A673 (cell line): Measurements from ENCODE around the gene GJB3. TPM values are rescaled to one million over a fixed set of nuclear protein-coding genes. Genes with fewer than 3 reads are reported as not detected.

Experiments used
- BruUV-seq: library from RNA; stranded (reverse); fragments of 400-500 nt; replicated peaks from 2 replicates; lab custom pipeline; 2021; lab: Mats Ljungman, UMichigan
- CTCF ChIA-PET: fragments of 300-600 bp; sonication (Branson Sonifier 250); formaldehyde crosslinking; loops from one replicate; lab custom pipeline; 2022; ENCODE audit warnings: antibody characterized with exemption; lab: Charles Lee
- POLR2A ChIA-PET: fragments of 300-600 bp; sonication (Branson Sonifier 250); formaldehyde crosslinking; loops from one replicate; lab custom pipeline; 2022; ENCODE audit warnings: antibody characterized with exemption; ENCODE audit not compliant: low non-redundant PET; lab: Charles Lee
- DNase-seq: peaks from one replicate; pipeline ENCODE4 v3.0.0-alpha.2; 2015; ENCODE audit warnings: low spot score
- H3K27ac ChIP-seq: fragments of 200-600 bp; sonication (generic); 2 replicates; pipeline ENCODE4 v1.5.1; 2016; ENCODE audit warnings: mixed run types, low read depth, mild to moderate bottlenecking, mixed read lengths, antibody characterized with exemption, low read length; ENCODE audit not compliant: poor library complexity, severe bottlenecking
- H3K27me3 ChIP-seq: fragments of 200-600 bp; sonication (generic); replicated peaks from 2 replicates; pipeline ENCODE4 v1.6.1; 2017; ENCODE audit warnings: mixed run types, low read depth, mild to moderate bottlenecking, mixed read lengths, antibody characterized with exemption, low read length; ENCODE audit not compliant: insufficient read depth, poor library complexity
- H3K36me3 ChIP-seq: fragments of 200-600 bp; sonication (generic); 2 replicates; pipeline ENCODE4 v1.6.1; 2016; ENCODE audit warnings: mixed run types, mild to moderate bottlenecking, mixed read lengths, antibody characterized with exemption, low read length; ENCODE audit not compliant: insufficient read depth, poor library complexity, severe bottlenecking
- H3K4me1 ChIP-seq: fragments of 200-600 bp; sonication (generic); 2 replicates; pipeline ENCODE4 v1.6.1; 2017; ENCODE audit warnings: mixed run types, mild to moderate bottlenecking, mixed read lengths, antibody characterized with exemption, low read length; ENCODE audit not compliant: insufficient read depth, poor library complexity, severe bottlenecking
- H3K4me3 ChIP-seq: fragments of 200-600 bp; sonication (generic); 2 replicates; pipeline ENCODE4 v1.5.1; 2016; ENCODE audit warnings: low read depth, mixed run types, mild to moderate bottlenecking, mixed read lengths, low read length; ENCODE audit not compliant: poor library complexity, severe bottlenecking
- H3K9me3 ChIP-seq: fragments of 200-600 bp; sonication (generic); 2 replicates; pipeline ENCODE4 v1.6.1; 2016; ENCODE audit warnings: mixed run types, low read depth, mild to moderate bottlenecking, mixed read lengths, antibody characterized with exemption, low read length; ENCODE audit not compliant: poor library complexity, severe bottlenecking
- EZH2 ChIP-seq: fragments of 200-600 bp; sonication (generic); IDR thresholded peaks from 2 replicates; pipeline ENCODE4 v1.6.1; 2017; ENCODE audit warnings: borderline replicate concordance, low read depth, mild to moderate bottlenecking, mixed read lengths, antibody characterized with exemption, low read length; ENCODE audit not compliant: poor library complexity, severe bottlenecking
- intact Hi-C: fragments of 100-400 bp; cut with micrococcal nuclease; formaldehyde crosslinking; loops from one replicate; pipeline ENCODE4 v1.10.0; 2022; ENCODE audit not compliant: unreplicated experiment
- total RNA-seq: library from RNA; stranded (reverse); gene quantifications from 2 replicates; pipeline ENCODE4 v1.2.3, GENCODE V29; 2021
- TF ChIP-seq, protein P1 (sequence below): fragments of 300-800, 200-600 bp; sonication (generic); conservative IDR thresholded peaks from 2 replicates; pipeline ENCODE4 v1.5.1; 2017; ENCODE audit warnings: low read depth, mild to moderate bottlenecking, antibody characterized with exemption, low read length, moderate library complexity, mixed read lengths

Gene GJB3
- total RNA-seq, 1 experiment from 2014 or later, result not detected

DNA sequence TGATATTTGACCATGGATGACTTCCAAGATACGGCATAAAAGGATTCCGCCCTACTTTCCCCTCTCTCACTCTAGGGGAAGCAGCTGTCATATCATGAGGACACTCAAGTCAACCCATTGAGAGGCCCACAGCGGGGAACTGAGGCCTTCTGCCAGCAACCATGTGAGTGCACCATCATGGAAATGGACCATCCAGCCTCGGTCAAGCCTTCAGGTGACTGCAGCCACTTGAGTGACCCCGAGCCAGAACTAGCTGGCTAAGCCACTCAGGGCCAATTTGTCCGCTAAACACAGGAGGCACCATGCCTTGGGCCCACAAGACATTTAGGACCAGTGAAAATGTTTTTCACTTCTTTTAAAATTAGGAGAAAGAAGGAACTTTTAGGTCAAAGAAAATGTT lies 37.2 kb upstream of the GJB3 start:
- ChIA-PET CTCF (interaction anchor here (0.6 to 2.0 kb wide), 4 partner anchors 11 to 1111 kb away, joined by 4 to 10 read pairs (median 4); partner anchors contain the start of gene GJB5), POLR2A (no interaction called here)
- BruUV-seq, result no TSS peak
- Histone ChIP-seq H3K4me3 (no peak overlapping the region), H3K27me3 (no peaks in the 10 kb centered on the region), H3K4me1 (no peaks in the 10 kb centered on the region), H3K36me3 (no peaks in the 10 kb centered on the region), H3K27ac (no peak overlapping the region), H3K9me3 (no peaks in the 10 kb centered on the region)
- intact Hi-C loops, result loop anchor here (2.0 to 5.0 kb wide), 2 partner anchors 283 to 1111 kb away; no protein-coding TSS in a partner anchor
- DNase-seq, result no peak
- TF ChIP-seq, protein P1, sequence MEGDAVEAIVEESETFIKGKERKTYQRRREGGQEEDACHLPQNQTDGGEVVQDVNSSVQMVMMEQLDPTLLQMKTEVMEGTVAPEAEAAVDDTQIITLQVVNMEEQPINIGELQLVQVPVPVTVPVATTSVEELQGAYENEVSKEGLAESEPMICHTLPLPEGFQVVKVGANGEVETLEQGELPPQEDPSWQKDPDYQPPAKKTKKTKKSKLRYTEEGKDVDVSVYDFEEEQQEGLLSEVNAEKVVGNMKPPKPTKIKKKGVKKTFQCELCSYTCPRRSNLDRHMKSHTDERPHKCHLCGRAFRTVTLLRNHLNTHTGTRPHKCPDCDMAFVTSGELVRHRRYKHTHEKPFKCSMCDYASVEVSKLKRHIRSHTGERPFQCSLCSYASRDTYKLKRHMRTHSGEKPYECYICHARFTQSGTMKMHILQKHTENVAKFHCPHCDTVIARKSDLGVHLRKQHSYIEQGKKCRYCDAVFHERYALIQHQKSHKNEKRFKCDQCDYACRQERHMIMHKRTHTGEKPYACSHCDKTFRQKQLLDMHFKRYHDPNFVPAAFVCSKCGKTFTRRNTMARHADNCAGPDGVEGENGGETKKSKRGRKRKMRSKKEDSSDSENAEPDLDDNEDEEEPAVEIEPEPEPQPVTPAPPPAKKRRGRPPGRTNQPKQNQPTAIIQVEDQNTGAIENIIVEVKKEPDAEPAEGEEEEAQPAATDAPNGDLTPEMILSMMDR, result no peak
- no peak for TF ChIP-seq EZH2

DNA sequence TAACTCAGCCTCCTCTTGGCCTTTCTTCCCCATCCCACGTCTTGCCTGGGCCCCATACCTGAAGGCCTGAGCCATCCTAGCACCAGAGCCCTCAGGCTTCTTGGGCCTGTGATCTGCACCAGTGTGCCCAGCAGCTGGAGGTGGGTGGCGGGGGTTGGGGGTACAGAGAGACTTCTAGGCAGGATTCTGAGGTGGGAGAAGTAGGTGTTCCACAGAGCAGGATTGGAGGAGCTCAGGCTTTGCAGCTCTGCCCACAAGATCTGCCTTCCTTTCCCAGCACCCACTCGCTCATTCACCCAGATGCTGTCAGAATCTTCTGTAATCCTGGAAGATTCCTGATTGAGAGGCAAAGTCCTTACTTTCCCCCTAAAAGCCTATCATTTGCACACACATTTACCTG lies 36.2 kb upstream of the GJB3 start:
- Histone ChIP-seq H3K27ac (no peak overlapping the region), H3K4me1 (no peaks in the 10 kb centered on the region), H3K4me3 (no peak overlapping the region), H3K9me3 (no peaks in the 10 kb centered on the region), H3K27me3 (no peaks in the 10 kb centered on the region), H3K36me3 (no peaks in the 10 kb centered on the region)
- TF ChIP-seq, protein P1, result no peak
- intact Hi-C loops, result loop anchor here (5.0 kb wide), 1 partner anchor 1113 kb away; no protein-coding TSS in a partner anchor
- BruUV-seq, result no TSS peak
- ChIA-PET POLR2A (no interaction called here), CTCF (no interaction called here)
- no peak for DNase-seq

DNA sequence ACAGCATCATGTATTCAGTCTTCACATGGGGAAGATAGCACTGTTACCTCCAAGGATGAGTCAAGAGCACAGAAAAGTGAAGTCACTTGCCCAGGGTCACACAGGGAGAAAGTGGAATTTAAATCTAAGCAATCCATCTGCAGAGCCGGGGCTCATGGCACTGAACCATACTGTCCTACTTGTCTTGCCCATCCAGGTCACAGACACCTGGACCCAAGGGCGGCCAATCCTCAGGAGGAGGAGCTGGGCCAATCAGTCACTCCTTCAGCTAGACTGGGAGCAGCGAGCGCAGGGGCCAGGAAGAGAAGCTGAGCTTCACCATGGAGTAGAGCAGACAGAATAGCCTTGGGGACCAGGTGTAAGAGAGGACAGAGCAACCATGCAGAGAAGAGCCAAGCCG lies 35.3 kb upstream of the GJB3 start:
- intact Hi-C loops, result no loop called here

More for the DNA sequence above, 35.3 kb upstream of the GJB3 start:
- no peak for DNase-seq
- Histone ChIP-seq H3K4me3 (no peak overlapping the region), H3K27ac (no peak overlapping the region), H3K4me1 (no peaks in the 10 kb centered on the region), H3K36me3 (no peaks in the 10 kb centered on the region), H3K27me3 (no peaks in the 10 kb centered on the region), H3K9me3 (no peaks in the 10 kb centered on the region)
- TF ChIP-seq, protein P1, result no peak
- TF ChIP-seq EZH2, result no peak
- ChIA-PET POLR2A (interaction anchor here (0.6 kb wide), 1 partner anchor 9 kb away, joined by 4 read pairs; no protein-coding TSS in a partner anchor), CTCF (no interaction called here)
- BruUV-seq, result no TSS peak
